Measurements from ENCODE around the gene MRFAP1.

DNA sequence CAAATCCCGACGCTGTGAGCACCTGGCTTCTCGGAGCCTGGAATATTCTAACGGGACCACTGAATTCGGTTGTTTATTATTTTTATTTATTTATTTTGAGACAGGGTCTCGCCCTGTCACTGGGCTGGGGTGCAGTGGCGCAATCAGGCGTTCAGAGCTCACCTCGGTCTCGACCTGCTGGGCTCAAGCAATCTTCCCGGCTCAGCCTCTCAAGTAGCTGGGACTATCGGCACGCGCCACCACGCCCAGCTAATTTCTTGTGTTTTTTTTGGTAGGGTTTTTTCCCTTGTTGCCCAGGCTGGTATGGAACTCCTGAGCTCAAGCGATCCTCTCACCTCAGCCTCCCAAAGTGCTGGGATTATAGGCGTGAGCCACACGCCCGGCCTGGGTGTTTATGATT is 31.6 kb downstream of the MRFAP1 start:
- TF ChIP-seq, protein P1, sequence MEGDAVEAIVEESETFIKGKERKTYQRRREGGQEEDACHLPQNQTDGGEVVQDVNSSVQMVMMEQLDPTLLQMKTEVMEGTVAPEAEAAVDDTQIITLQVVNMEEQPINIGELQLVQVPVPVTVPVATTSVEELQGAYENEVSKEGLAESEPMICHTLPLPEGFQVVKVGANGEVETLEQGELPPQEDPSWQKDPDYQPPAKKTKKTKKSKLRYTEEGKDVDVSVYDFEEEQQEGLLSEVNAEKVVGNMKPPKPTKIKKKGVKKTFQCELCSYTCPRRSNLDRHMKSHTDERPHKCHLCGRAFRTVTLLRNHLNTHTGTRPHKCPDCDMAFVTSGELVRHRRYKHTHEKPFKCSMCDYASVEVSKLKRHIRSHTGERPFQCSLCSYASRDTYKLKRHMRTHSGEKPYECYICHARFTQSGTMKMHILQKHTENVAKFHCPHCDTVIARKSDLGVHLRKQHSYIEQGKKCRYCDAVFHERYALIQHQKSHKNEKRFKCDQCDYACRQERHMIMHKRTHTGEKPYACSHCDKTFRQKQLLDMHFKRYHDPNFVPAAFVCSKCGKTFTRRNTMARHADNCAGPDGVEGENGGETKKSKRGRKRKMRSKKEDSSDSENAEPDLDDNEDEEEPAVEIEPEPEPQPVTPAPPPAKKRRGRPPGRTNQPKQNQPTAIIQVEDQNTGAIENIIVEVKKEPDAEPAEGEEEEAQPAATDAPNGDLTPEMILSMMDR (IDR thresholded peaks at IDR 0.05; ENCODE audit: low read length) = no peak
- no peak for TF ChIP-seq EZH2 (optimal IDR thresholded peaks at IDR 0.05; ENCODE audit: low read depth, low read length)
